GM12878 (cell line): ENCODE measurements around the gene XPNPEP2. TPM values are rescaled to one million over a fixed set of nuclear protein-coding genes. Genes with fewer than 3 reads are reported as not detected.

Source experiments
- ATAC-seq: fragments of 200-7000 bp; cut with Tn5 transposase; 3 replicates; pipeline ENCODE4 v1.9.1; 2020; ENCODE audit warnings: mild to moderate bottlenecking, moderate library complexity
- BruUV-seq: library from RNA; stranded (reverse); fragments of 400-500 nt; replicated peaks from 2 replicates; lab custom pipeline; 2021; lab: Mats Ljungman, UMichigan
- CTCF ChIA-PET: fragments of 300-600 bp; sonication (Branson Sonifier 250); formaldehyde crosslinking; extraction: SDS; loops from one replicate; lab custom pipeline; 2021; ENCODE audit warnings: inconsistent platforms; lab: Yijun Ruan, JAX
- POLR2A ChIA-PET: fragments of 350-600 bp; formaldehyde crosslinking; extraction: SDS; loops from one replicate; lab custom pipeline; 2021; ENCODE audit warnings: inconsistent platforms; lab: Charles Lee
- RAD21 ChIA-PET: fragments of 300-600 bp; sonication (Branson Sonifier 250); formaldehyde crosslinking; loops from one replicate; lab custom pipeline; 2023; ENCODE audit warnings: antibody characterized with exemption; ENCODE audit not compliant: unreplicated experiment; lab: Charles Lee
- SMC1A ChIA-PET: fragments of 300-600 bp; sonication (Branson Sonifier 250); formaldehyde crosslinking; loops from one replicate; lab custom pipeline; 2023; ENCODE audit not compliant: unreplicated experiment, uncharacterized antibody; lab: Charles Lee
- DNase-seq: peaks from one replicate; pipeline ENCODE4 v3.0.0-alpha.2; 2011; ENCODE audit warnings: low read depth, low spot score
- FAIRE-seq: peaks from 3 replicates; lab custom pipeline; 2011; peaks lifted over from hg19 to GRCh38; lab: Jason Lieb, UNC
- H2AFZ ChIP-seq: 2 replicates; pipeline ENCODE4 v1.6.0; 2011; ENCODE audit warnings: low read depth, low read length, control low read depth; ENCODE audit not compliant: control insufficient read depth
- H3K27ac ChIP-seq: 2 replicates; pipeline ENCODE4 v1.5.1; 2011; ENCODE audit warnings: control low read depth; ENCODE audit not compliant: control insufficient read depth, insufficient read depth
- H3K27me3 ChIP-seq, 2 experiments: replicated peaks in 1 of 2; 2 replicates each; pipeline versions ENCODE4 v1.6.0 to v1.6.1; 2011; ENCODE audit warnings: low read length in 1 of 2; ENCODE audit not compliant: control insufficient read depth in 2 of 2, insufficient read depth in 2 of 2
- H3K36me3 ChIP-seq, 2 experiments: 2 replicates each; pipeline ENCODE4 v1.5.1; 2011; ENCODE audit warnings: low read length in 1 of 2; ENCODE audit not compliant: control insufficient read depth in 2 of 2, insufficient read depth in 2 of 2
- H3K4me1 ChIP-seq: 2 replicates; pipeline ENCODE4 v1.6.1; 2011; ENCODE audit warnings: mild to moderate bottlenecking, low read length, moderate library complexity, mixed read lengths; ENCODE audit not compliant: control insufficient read depth, insufficient read depth
- H3K4me2 ChIP-seq: 2 replicates; pipeline ENCODE4 v1.6.0; 2011; ENCODE audit warnings: control low read depth; ENCODE audit not compliant: control insufficient read depth, insufficient read depth
- H3K4me3 ChIP-seq: fragments of 200-600 bp; sonication (generic); 2 replicates; pipeline ENCODE4 v1.5.1; 2016
- H3K79me2 ChIP-seq: 2 replicates; pipeline ENCODE4 v1.6.0; 2011; ENCODE audit warnings: low read length; ENCODE audit not compliant: control insufficient read depth, insufficient read depth
- H3K9ac ChIP-seq: 2 replicates; pipeline ENCODE4 v1.8.0; 2011; ENCODE audit warnings: low read length, control low read depth, mixed read lengths; ENCODE audit not compliant: control insufficient read depth, insufficient read depth
- H3K9me3 ChIP-seq: replicated peaks from 3 replicates; pipeline ENCODE4 v1.5.1; 2011; ENCODE audit warnings: mild to moderate bottlenecking, low read length; ENCODE audit not compliant: control insufficient read depth, insufficient read depth
- H4K20me1 ChIP-seq: 2 replicates; pipeline ENCODE4 v1.6.0; 2011; ENCODE audit not compliant: control insufficient read depth, insufficient read depth
- BACH1 ChIP-seq: fragments of 450-650 bp; IDR thresholded peaks from 2 replicates; pipeline ENCODE4 v1.6.1; 2017; ENCODE audit warnings: mild to moderate bottlenecking, borderline replicate concordance
- BMI1 ChIP-seq: fragments of 450-650 bp; IDR thresholded peaks from 2 replicates; pipeline ENCODE4 v1.6.1; 2016; ENCODE audit warnings: mild to moderate bottlenecking, moderate library complexity, borderline replicate concordance
- CREM ChIP-seq: IDR thresholded peaks from 2 replicates; pipeline ENCODE4 v1.6.1; 2014; ENCODE audit warnings: antibody characterized with exemption, low read depth
- GATAD2B ChIP-seq: fragments of 450-650 bp; conservative IDR thresholded peaks from 2 replicates; pipeline ENCODE4 v1.6.1; 2017; ENCODE audit warnings: low read depth, mild to moderate bottlenecking, moderate library complexity
- JUND ChIP-seq: IDR thresholded peaks from 2 replicates; pipeline ENCODE4 v1.6.1; 2012; ENCODE audit warnings: low read depth, mild to moderate bottlenecking, low read length, improper control_type of control experiment, moderate library complexity
- LARP7 ChIP-seq: fragments of 450-650 bp; IDR thresholded peaks from 2 replicates; pipeline ENCODE4 v1.6.1; 2017; ENCODE audit warnings: mild to moderate bottlenecking
- MYB ChIP-seq: fragments of 150-350 bp; IDR thresholded peaks from 2 replicates; pipeline ENCODE4 v1.6.1; 2014; ENCODE audit warnings: mild to moderate bottlenecking, low read depth, low read length, borderline replicate concordance
- PKNOX1 ChIP-seq: fragments of 450-650 bp; IDR thresholded peaks from 2 replicates; pipeline ENCODE4 v1.6.1; 2016; ENCODE audit warnings: mild to moderate bottlenecking
- PML ChIP-seq: IDR thresholded peaks from 2 replicates; pipeline ENCODE4 v1.6.1; 2012; ENCODE audit warnings: low read length, inconsistent platforms
- POLR2A ChIP-seq: IDR thresholded peaks from 2 replicates; pipeline ENCODE4 v1.6.1; 2011; ENCODE audit warnings: low read depth, mild to moderate bottlenecking, low read length
- SIN3A ChIP-seq: IDR thresholded peaks from 2 replicates; pipeline ENCODE4 v1.6.1; 2012; ENCODE audit warnings: low read depth, low read length, improper control_type of control experiment
- SMAD5 ChIP-seq: IDR thresholded peaks from 2 replicates; pipeline ENCODE4 v1.6.1; 2016; ENCODE audit warnings: antibody characterized with exemption, low read depth
- STAT3 ChIP-seq: IDR thresholded peaks from 2 replicates; pipeline ENCODE4 v1.6.1; 2011; ENCODE audit warnings: low read depth, low read length, improper control_type of control experiment
- TCF12 ChIP-seq: IDR thresholded peaks from 2 replicates; pipeline ENCODE4 v1.6.1; 2011; ENCODE audit warnings: low read depth, mild to moderate bottlenecking, low read length
- TCF3 ChIP-seq: IDR thresholded peaks from 2 replicates; pipeline ENCODE4 v1.6.1; 2012; ENCODE audit warnings: low read depth, mild to moderate bottlenecking, low read length, borderline replicate concordance; ENCODE audit not compliant: insufficient read depth
- ZNF207 ChIP-seq: fragments of 450-650 bp; IDR thresholded peaks from 2 replicates; pipeline ENCODE4 v1.6.1; 2014; ENCODE audit warnings: antibody characterized with exemption, mild to moderate bottlenecking, borderline replicate concordance
- ZNF217 ChIP-seq: fragments of 450-650 bp; IDR thresholded peaks from 2 replicates; pipeline ENCODE4 v1.6.1; 2017; ENCODE audit warnings: antibody characterized with exemption, mild to moderate bottlenecking
- WGBS: methylation state at CpG from one replicate; pipeline ENCODE4 v1.1.6; 2016; ENCODE audit warnings: low lambda C conversion rate; ENCODE audit not compliant: insufficient replicate concordance, insufficient coverage; ENCODE audit errors: missing lambda C conversion rate; 5-methylcytosine and 5-hydroxymethylcytosine counted together
- in situ Hi-C: fragments of 300-500 bp; cut with MboI; formaldehyde crosslinking; loops from 9 replicates; pipeline ENCODE4 v1.14.3; 2018; ENCODE audit warnings: mixed read lengths
- intact Hi-C: fragments of 100-400 bp; cut with micrococcal nuclease; formaldehyde crosslinking; loops from one replicate; pipeline ENCODE4 v1.14.2; 2022; ENCODE audit not compliant: unreplicated experiment
- polyA plus RNA-seq, 11 experiments: library from polyadenylated mRNA; depleted of rRNA in 4 of 11; unstranded in 6 of 11; stranded (reverse) in 5 of 11; fragments of >200 nt; fragmentation: Nextera tagmentation in 4 of 11; fragmentation: Illumina TruSeq in 1 of 11; extraction: Ambion mirVana in 4 of 11; extraction: Trizol in 1 of 11; gene quantifications; 1 replicate in 1 of 11; 2 replicates in 10 of 11; pipeline versions ENCODE4 v1.2.1 to v1.2.3, GENCODE V29; 2011 to 2016; ENCODE audit warnings: inconsistent platforms in 2 of 11, missing spikeins in 2 of 11, low read depth in 1 of 11
- total RNA-seq, 4 experiments: library from RNA; depleted of rRNA in 3 of 4; stranded (reverse); fragments of >200 nt in 3 of 4; fragmentation: Illumina TruSeq in 1 of 4; extraction: Trizol in 1 of 4; gene quantifications; 2 replicates each; pipeline versions ENCODE4 v1.2.1 to v1.2.3, GENCODE V29; 2013 to 2021

Gene XPNPEP2
- total and polyA plus RNA-seq, 10 of the 15 experiments (the other 5 are each of a cell fraction or from before 2014, with no cell fraction given) = 0.04 to 0.37 (median 0.15) TPM

GRCh38 chrX:129768586-129769466 is 30.0 kb downstream of the XPNPEP2 start:
- no peaks in the 10 kb centered on the region for H3K9me3 ChIP-seq
- peak overlapping the region; percentile 83 for H3K27ac ChIP-seq
- no TSS peak for BruUV-seq
- H4K20me1 ChIP-seq = no peaks in the 10 kb centered on the region
- peak overlapping the region; percentile 76 for H3K4me2 ChIP-seq
- TF ChIP-seq STAT3 (no peak), POLR2A (no peak), ZNF217 (no peak), PKNOX1 (no peak), LARP7 (0 out of 2 replicates have a peak, but pooled peaks have one; percentile 24), BMI1 (no peak), BACH1 (no peak), PML (no peak), TCF3 (no peak), SMAD5 (no peak), GATAD2B (peak; percentile 8; the same call in 1 of the 2 replicates), CREM (no peak), TCF12 (no peak), MYB (no peak), ZNF207 (0 out of 2 replicates have a peak, but pooled peaks have one; percentile 12), JUND (no peak), SIN3A (no peak)
- H3K79me2 ChIP-seq = peaks cover 2% of the 10 kb centered on the region; the same call in 1 of the 2 replicates
- WGBS = 68% methylated on average over 8 of the region's 8 CpGs
- H3K27me3 ChIP-seq = no peaks in the 10 kb centered on the region
- intact Hi-C loops = loop anchor here (1.0 kb wide), 1 partner anchor 12 kb away; no protein-coding TSS in a partner anchor
- POLR2A ChIA-PET = interaction anchor here (0.5 to 10.1 kb wide), 4 partner anchors 10 to 393 kb away, joined by 3 to 169 read pairs (median 8); partner anchors contain the start of gene SASH3
- FAIRE-seq = no peak
- CTCF ChIA-PET = interaction anchor here (1.0 to 8.5 kb wide), 4 partner anchors 8 to 13 kb away, joined by 3 to 66 read pairs (median 11); partner anchors contain the start of gene SASH3
- H3K9ac ChIP-seq = peak overlapping the region; percentile 45; the same call in 1 of the 2 replicates
- SMC1A ChIA-PET = interaction anchor here (1.0 to 9.2 kb wide), 5 partner anchors 11 to 317 kb away, joined by 3 to 165 read pairs (median 13); partner anchors contain the start of gene SASH3
- no peak overlapping the region for H3K4me3 ChIP-seq
- RAD21 ChIA-PET = interaction anchor here (1.2 to 10.0 kb wide), 5 partner anchors 9 to 18 kb away, joined by 4 to 166 read pairs (median 8); partner anchors contain the start of gene SASH3
- H3K36me3 ChIP-seq = no peaks in the 10 kb centered on the region
- in situ Hi-C loops = no loop called here
- no peak overlapping the region; the same call in 1 of the 2 replicates for H2AFZ ChIP-seq
- H3K4me1 ChIP-seq = peaks cover 46% of the 10 kb centered on the region
- DNase-seq = no peak
- ATAC-seq = no peak
